Transverse colon (tissue), 4 donors: Measurements from ENCODE around the gene AHNAK2. TPM values are rescaled to one million over a fixed set of nuclear protein-coding genes. Genes with fewer than 3 reads are reported as not detected.
A peak's percentile ranks its signal among the peaks of the same experiment; 100 is the strongest.

Source experiments
- DNase-seq: peaks from one replicate; pipeline ENCODE4 v3.0.0-alpha.2; 2019
- H3K27ac ChIP-seq, 4 donors: fragments of 200-600 bp; sonication (generic); 2 replicates each; pipeline ENCODE4 v1.5.1; 2016 to 2018; ENCODE audit warnings: inconsistent platforms in 4 of 4
- H3K27me3 ChIP-seq: fragments of 200-600 bp; sonication (generic); 2 replicates; pipeline ENCODE4 v1.5.1; 2017; ENCODE audit warnings: inconsistent platforms
- H3K36me3 ChIP-seq, 4 donors: fragments of 200-600 bp; sonication (generic); 2 replicates each; pipeline ENCODE4 v1.5.1; 2017 to 2019; ENCODE audit warnings: inconsistent platforms in 4 of 4
- H3K4me1 ChIP-seq, 4 donors: fragments of 200-600 bp; sonication (generic); 2 replicates each; pipeline ENCODE4 v1.5.1; 2017 to 2020; ENCODE audit warnings: inconsistent platforms in 4 of 4
- H3K4me3 ChIP-seq, 4 donors: fragments of 200-600 bp; sonication (generic); 1 replicate in 1 of 4; 2 replicates in 3 of 4; pipeline versions ENCODE4 v1.5.1 to v1.6.1; 2017 to 2019; ENCODE audit warnings: inconsistent platforms in 4 of 4
- H3K9me3 ChIP-seq, 2 donors: fragments of 200-600 bp; sonication (generic); 2 replicates each; pipeline ENCODE4 v1.5.1; 2017 to 2019; ENCODE audit warnings: inconsistent platforms in 2 of 2
- EP300 ChIP-seq: sonication (generic); formaldehyde crosslinking; IDR thresholded peaks from one replicate; pipeline ENCODE4 v1.6.1; 2017; ENCODE audit warnings: antibody characterized with exemption, low read depth
- POLR2A ChIP-seq: fragments of 450-650 bp; IDR thresholded peaks from one replicate; pipeline ENCODE4 v1.6.1; 2016; ENCODE audit warnings: antibody characterized with exemption, mild to moderate bottlenecking, moderate library complexity
- POLR2AphosphoS5 ChIP-seq, 3 donors: sonication (generic); formaldehyde crosslinking; IDR thresholded peaks; one replicate each; pipeline ENCODE4 v1.6.1; 2016; ENCODE audit warnings: antibody characterized with exemption in 3 of 3
- WGBS, 2 donors: methylation state at CpG; one replicate each; pipeline ENCODE4 v1.1.5; 2018; ENCODE audit warnings: low coverage in 1 of 2; 5-methylcytosine and 5-hydroxymethylcytosine counted together
- in situ Hi-C, 4 donors: fragments of 200-750 bp; cut with MboI; loops; one replicate each; pipeline versions ENCODE4 v1.15.0 to v1.15.1; 2017; ENCODE audit warnings: low sequenced_read_pairs in 3 of 4, low pct_ligation_motif_present in 1 of 4, low pct_unique_long_range_greater_than_20kb in 1 of 4
- intact Hi-C: fragments of 100-400 bp; cut with DNase I; formaldehyde crosslinking; loops from one replicate; pipeline ENCODE4 v1.15.1; 2023; ENCODE audit warnings: low total_unique reads
- total RNA-seq, 4 donors: library from RNA; depleted of rRNA; stranded (reverse); fragments of >200 nt; gene quantifications; one replicate each; pipeline ENCODE4 v1.1.0, GENCODE V29; 2016
- TF ChIP-seq, protein P1 (sequence below), 5 experiments: fragments of 200-600 bp in 3 of 5; fragments of 450-650 bp in 2 of 5; sonication (generic) in 3 of 5; IDR thresholded peaks; 1 replicate in 2 of 5; 2 replicates in 3 of 5; pipeline ENCODE4 v1.5.1; 2016 to 2017; ENCODE audit warnings: antibody characterized with exemption in 5 of 5, inconsistent platforms in 3 of 5, mild to moderate bottlenecking in 2 of 5, moderate library complexity in 1 of 5

The AHNAK2 gene
- total RNA-seq, 4 donors from 2014 or later = 19.4 to 75.2 (median 28.5) TPM

DNA sequence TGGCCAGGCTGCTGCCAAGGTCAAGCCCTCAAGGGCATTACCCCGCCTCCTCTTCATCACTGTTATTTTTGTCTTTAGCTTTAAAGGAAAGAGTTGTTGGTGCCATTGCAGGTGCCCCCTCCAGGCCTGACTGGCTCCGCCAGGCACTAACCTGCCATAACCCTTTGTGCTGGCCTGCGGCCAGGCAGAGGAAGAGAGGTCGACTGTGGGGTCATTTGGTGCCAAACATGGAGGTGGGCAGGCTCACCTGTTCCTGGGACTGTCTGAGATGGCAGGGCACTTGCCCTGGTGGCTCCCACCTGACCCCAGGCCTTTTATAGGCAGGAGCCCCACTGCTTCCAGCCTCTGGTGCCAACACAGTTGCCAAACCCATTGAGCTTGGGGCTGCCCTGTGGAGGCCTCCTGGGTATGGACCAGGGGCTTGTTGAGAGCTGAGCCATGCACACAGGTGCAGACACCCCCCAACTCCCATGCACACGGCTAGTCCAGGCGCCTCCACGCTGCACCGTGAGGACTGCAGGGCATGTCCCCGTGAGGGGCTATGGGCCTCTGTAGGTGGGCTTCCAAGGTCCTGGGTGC lies 82.9 kb downstream of the AHNAK2 start:
- H3K4me1 ChIP-seq = peaks cover 0 to 6% (median 0%) of the 10 kb centered on the region in 4 donors
- no peaks in the 10 kb centered on the region for H3K27me3 ChIP-seq
- TF ChIP-seq, protein P1, sequence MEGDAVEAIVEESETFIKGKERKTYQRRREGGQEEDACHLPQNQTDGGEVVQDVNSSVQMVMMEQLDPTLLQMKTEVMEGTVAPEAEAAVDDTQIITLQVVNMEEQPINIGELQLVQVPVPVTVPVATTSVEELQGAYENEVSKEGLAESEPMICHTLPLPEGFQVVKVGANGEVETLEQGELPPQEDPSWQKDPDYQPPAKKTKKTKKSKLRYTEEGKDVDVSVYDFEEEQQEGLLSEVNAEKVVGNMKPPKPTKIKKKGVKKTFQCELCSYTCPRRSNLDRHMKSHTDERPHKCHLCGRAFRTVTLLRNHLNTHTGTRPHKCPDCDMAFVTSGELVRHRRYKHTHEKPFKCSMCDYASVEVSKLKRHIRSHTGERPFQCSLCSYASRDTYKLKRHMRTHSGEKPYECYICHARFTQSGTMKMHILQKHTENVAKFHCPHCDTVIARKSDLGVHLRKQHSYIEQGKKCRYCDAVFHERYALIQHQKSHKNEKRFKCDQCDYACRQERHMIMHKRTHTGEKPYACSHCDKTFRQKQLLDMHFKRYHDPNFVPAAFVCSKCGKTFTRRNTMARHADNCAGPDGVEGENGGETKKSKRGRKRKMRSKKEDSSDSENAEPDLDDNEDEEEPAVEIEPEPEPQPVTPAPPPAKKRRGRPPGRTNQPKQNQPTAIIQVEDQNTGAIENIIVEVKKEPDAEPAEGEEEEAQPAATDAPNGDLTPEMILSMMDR (IDR thresholded peaks at IDR 0.05) = no peak
- TF ChIP-seq POLR2AphosphoS5 (IDR thresholded peaks at IDR 0.05) = no peak
- no peak for TF ChIP-seq POLR2A
- no peak for TF ChIP-seq EP300
- H3K4me3 ChIP-seq = no peak overlapping the region
- no peaks in the 10 kb centered on the region for H3K9me3 ChIP-seq
- 81% methylated on average over 9 of the region's 9 CpGs; no CpG with 5 or more reads in 1 of the 2 donors for WGBS, 2 donors
- intact Hi-C loops (no loop called here), in situ Hi-C loops (no loop called here)
- H3K36me3 ChIP-seq = no peaks in the 10 kb centered on the region
- no peak overlapping the region for H3K27ac ChIP-seq
- no peak for DNase-seq

DNA sequence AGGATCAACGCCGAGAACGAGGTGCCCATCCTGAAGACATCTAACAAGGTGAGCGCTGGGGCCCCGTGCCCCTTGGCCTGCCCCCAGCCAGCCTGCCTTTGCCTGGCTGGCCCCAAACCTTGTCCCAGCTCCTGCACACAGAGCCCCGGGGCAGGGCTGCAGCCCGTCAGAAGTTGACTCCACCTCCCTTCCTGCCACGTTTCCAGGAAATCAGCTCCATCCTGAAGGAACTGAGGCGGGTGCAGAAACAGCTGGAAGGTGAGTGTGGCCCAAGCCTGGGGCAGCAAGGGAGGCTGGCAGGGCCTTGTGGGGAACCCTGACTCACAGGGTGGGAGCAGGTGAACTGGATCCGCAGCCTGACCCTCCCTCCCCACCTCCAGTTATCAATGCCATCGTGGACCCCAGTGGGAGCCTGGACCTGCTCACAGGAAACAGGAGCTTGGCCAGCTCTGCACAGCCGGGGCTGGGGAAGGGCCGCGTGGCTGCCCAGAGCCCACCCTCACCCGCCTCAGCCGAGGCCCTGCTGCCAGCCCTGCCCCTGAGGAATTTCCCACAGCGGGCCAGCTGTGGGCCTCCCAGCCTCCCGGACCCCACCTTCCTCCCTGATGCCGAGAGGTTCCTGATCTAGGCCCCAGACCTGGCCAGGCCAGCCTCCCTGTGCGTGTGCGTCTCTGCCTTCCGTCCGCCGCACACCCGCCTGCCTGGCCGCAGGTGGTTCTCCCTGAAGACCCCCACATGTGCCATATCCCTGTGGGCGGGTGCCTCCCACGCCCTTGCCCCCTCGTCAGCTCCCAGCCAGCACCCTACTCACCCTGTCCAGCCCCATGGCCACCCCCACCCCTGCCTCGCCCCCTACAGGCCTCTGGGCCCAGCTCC lies 83.6 kb downstream of the AHNAK2 start:
- no peak for DNase-seq
- H3K4me3 ChIP-seq = no peak overlapping the region
- TF ChIP-seq POLR2A = no peak
- TF ChIP-seq, protein P1 (IDR thresholded peaks at IDR 0.05) = no peak
- no peak for TF ChIP-seq POLR2AphosphoS5 (IDR thresholded peaks at IDR 0.05)
- TF ChIP-seq EP300 = no peak
- H3K4me1 ChIP-seq = peaks cover 0 to 6% (median 0%) of the 10 kb centered on the region in 4 donors
- intact Hi-C loops = no loop called here
- in situ Hi-C loops = no loop called here
- no peaks in the 10 kb centered on the region for H3K36me3 ChIP-seq
- no peak overlapping the region for H3K27ac ChIP-seq
- WGBS, 2 donors = 80 to 96% methylated on average over 4 to 28 of the region's 30 CpGs
- H3K9me3 ChIP-seq = no peaks in the 10 kb centered on the region
- H3K27me3 ChIP-seq = no peaks in the 10 kb centered on the region

- TF ChIP-seq EP300 (no peak), POLR2A (no peak), POLR2AphosphoS5 (IDR thresholded peaks at IDR 0.05) (no peak)
- TF ChIP-seq, protein P1 (IDR thresholded peaks at IDR 0.05) = no peak
- in situ Hi-C loops = no loop called here
- no peak overlapping the region for H3K27ac ChIP-seq
Observed at GRCh38 chr14:104893435-104894207, 84.6 kb downstream of the AHNAK2 start.

More at GRCh38 chr14:104893435-104894207, 84.6 kb downstream of the AHNAK2 start:
- DNase-seq = peak; percentile 19
- Histone ChIP-seq H3K36me3 (no peaks in the 10 kb centered on the region), H3K9me3 (no peaks in the 10 kb centered on the region), H3K4me1 (peaks cover 0 to 6% (median 0%) of the 10 kb centered on the region in 4 donors), H3K4me3 (no peak overlapping the region), H3K27me3 (no peaks in the 10 kb centered on the region)
- intact Hi-C loops = no loop called here
- WGBS, 2 donors = 68% methylated on average over 29 of the region's 39 CpGs; no CpG with 5 or more reads in 1 of the 2 donors
